WTC11 (cell line): ENCODE results near the gene SLC25A14. TPM values are rescaled to one million over a fixed set of nuclear protein-coding genes. Genes with fewer than 3 reads are reported as not detected.
A peak's percentile ranks its signal among the peaks of the same experiment; 100 is the strongest.

ENCODE experiments used
- ATAC-seq: fragments of 200-7000 bp; cut with Tn5 transposase; 2 replicates; pipeline ENCODE4 v1.10.0; 2021; ENCODE audit warnings: mild to moderate bottlenecking, moderate library complexity
- CTCF ChIA-PET: fragments of 300-600 bp; sonication (Branson Sonifier 250); formaldehyde crosslinking; loops from one replicate; lab custom pipeline; 2021; ENCODE audit warnings: antibody characterized with exemption; lab: Charles Lee
- POLR2A ChIA-PET: fragments of 350-600 bp; sonication (Branson Sonifier 250); formaldehyde crosslinking; loops from one replicate; lab custom pipeline; 2021; ENCODE audit warnings: antibody characterized with exemption; lab: Charles Lee
- DNase-seq: peaks from one replicate; pipeline ENCODE4 v3.0.0; 2021; ENCODE audit warnings: low spot score
- H3K27ac Mint-ChIP-seq: 2 replicates; pipeline ENCODE4 v1.8.0; 2021; ENCODE audit warnings: mixed read lengths
- H3K27me3 Mint-ChIP-seq: 2 replicates; pipeline ENCODE4 v1.8.0; 2021; ENCODE audit warnings: low read depth, mild to moderate bottlenecking, moderate library complexity, mixed read lengths
- H3K36me3 Mint-ChIP-seq: 2 replicates; pipeline ENCODE4 v1.8.0; 2021; ENCODE audit warnings: mixed read lengths
- H3K4me1 Mint-ChIP-seq: 2 replicates; pipeline ENCODE4 v1.8.0; 2022; ENCODE audit warnings: mixed read lengths
- H3K4me3 Mint-ChIP-seq: 2 replicates; pipeline ENCODE4 v1.8.0; 2021; ENCODE audit warnings: mild to moderate bottlenecking, moderate library complexity, mixed read lengths
- H3K9me3 Mint-ChIP-seq: 2 replicates; pipeline ENCODE4 v1.8.0; 2021; ENCODE audit warnings: mixed read lengths
- CBFB ChIP-seq: sonication (generic); formaldehyde crosslinking; IDR thresholded peaks from 2 replicates; pipeline ENCODE4 v1.8.1; 2022; ENCODE audit warnings: mild to moderate bottlenecking, low read depth, missing genetic modification reagents
- CREM ChIP-seq: sonication (generic); formaldehyde crosslinking; IDR thresholded peaks from 2 replicates; pipeline ENCODE4 v1.8.1; 2022; ENCODE audit warnings: mild to moderate bottlenecking, missing genetic modification reagents, moderate library complexity
- E2F4 ChIP-seq: sonication (generic); formaldehyde crosslinking; IDR thresholded peaks from 2 replicates; pipeline ENCODE4 v1.8.1; 2022; ENCODE audit warnings: low read depth, mild to moderate bottlenecking, moderate library complexity, missing genetic modification reagents, borderline replicate concordance
- FOXP1 ChIP-seq: sonication (generic); formaldehyde crosslinking; IDR thresholded peaks from 2 replicates; pipeline ENCODE4 v1.8.0; 2022; ENCODE audit warnings: missing genetic modification reagents, mild to moderate bottlenecking, moderate library complexity, borderline replicate concordance
- HMGXB4 ChIP-seq: sonication (generic); formaldehyde crosslinking; IDR thresholded peaks from 2 replicates; pipeline ENCODE4 v1.8.1; 2023; ENCODE audit warnings: mild to moderate bottlenecking, moderate library complexity, missing genetic modification reagents
- IRF2 ChIP-seq: sonication (generic); formaldehyde crosslinking; IDR thresholded peaks from 2 replicates; pipeline ENCODE4 v1.8.0; 2022; ENCODE audit warnings: low read depth, missing genetic modification reagents, borderline replicate concordance
- NR2C2 ChIP-seq: sonication (generic); formaldehyde crosslinking; IDR thresholded peaks from 2 replicates; pipeline ENCODE4 v1.8.0; 2022; ENCODE audit warnings: mild to moderate bottlenecking, missing genetic modification reagents
- NR3C1 ChIP-seq: sonication (generic); formaldehyde crosslinking; conservative IDR thresholded peaks from 2 replicates; pipeline ENCODE4 v1.8.1; 2023; ENCODE audit warnings: low read depth, mild to moderate bottlenecking, missing genetic modification reagents
- PRRX2 ChIP-seq: fragments of 250-450 bp; sonication (Bioruptor Pico); IDR thresholded peaks from 2 replicates; pipeline ENCODE4 v1.8.0; 2021; ENCODE audit warnings: mild to moderate bottlenecking
- SMAD4 ChIP-seq: sonication (generic); formaldehyde crosslinking; IDR thresholded peaks from 2 replicates; pipeline ENCODE4 v1.8.0; 2022; ENCODE audit warnings: mild to moderate bottlenecking, missing genetic modification reagents
- TCF7 ChIP-seq: sonication (generic); formaldehyde crosslinking; IDR thresholded peaks from 2 replicates; pipeline ENCODE4 v1.8.0; 2022; ENCODE audit warnings: mild to moderate bottlenecking, low read depth, missing genetic modification reagents, moderate library complexity
- ZNF219 ChIP-seq: sonication (generic); formaldehyde crosslinking; IDR thresholded peaks from 2 replicates; pipeline ENCODE4 v1.8.0; 2023; ENCODE audit warnings: missing genetic modification reagents, mild to moderate bottlenecking, borderline replicate concordance
- ZNF232 ChIP-seq: sonication (generic); formaldehyde crosslinking; IDR thresholded peaks from 2 replicates; pipeline ENCODE4 v1.8.0; 2022; ENCODE audit warnings: mild to moderate bottlenecking, missing genetic modification reagents
- ZNF416 ChIP-seq: fragments of 250-450 bp; sonication (Bioruptor Pico); IDR thresholded peaks from 2 replicates; pipeline ENCODE4 v1.9.0; 2021; ENCODE audit warnings: mild to moderate bottlenecking, inconsistent platforms
- ZNF512 ChIP-seq: sonication (generic); formaldehyde crosslinking; IDR thresholded peaks from 2 replicates; pipeline ENCODE4 v1.8.1; 2022; ENCODE audit warnings: missing genetic modification reagents, borderline replicate concordance
- total RNA-seq: library from RNA; stranded (reverse); gene quantifications from 3 replicates; pipeline ENCODE4 v1.2.3, GENCODE V29; 2021
- TF ChIP-seq, protein P1 (sequence below): fragments of 200-600 bp; IDR thresholded peaks from 2 replicates; pipeline ENCODE4 v1.8.0; 2022; ENCODE audit warnings: antibody characterized with exemption
- TF ChIP-seq, protein P2 (sequence below): sonication (generic); formaldehyde crosslinking; IDR thresholded peaks from 2 replicates; pipeline ENCODE4 v1.8.1; 2022; ENCODE audit warnings: mild to moderate bottlenecking, missing genetic modification reagents, moderate library complexity, borderline replicate concordance

SLC25A14 gene
- total RNA-seq, 1 experiment from 2014 or later: 21.2 TPM

GRCh38 chrX:130393451-130394074 is 53.8 kb downstream of the SLC25A14 start:
- no peaks in the 10 kb centered on the region for H3K4me1 Mint-ChIP-seq
- no peak for TF ChIP-seq SMAD4
- TF ChIP-seq, protein P1, sequence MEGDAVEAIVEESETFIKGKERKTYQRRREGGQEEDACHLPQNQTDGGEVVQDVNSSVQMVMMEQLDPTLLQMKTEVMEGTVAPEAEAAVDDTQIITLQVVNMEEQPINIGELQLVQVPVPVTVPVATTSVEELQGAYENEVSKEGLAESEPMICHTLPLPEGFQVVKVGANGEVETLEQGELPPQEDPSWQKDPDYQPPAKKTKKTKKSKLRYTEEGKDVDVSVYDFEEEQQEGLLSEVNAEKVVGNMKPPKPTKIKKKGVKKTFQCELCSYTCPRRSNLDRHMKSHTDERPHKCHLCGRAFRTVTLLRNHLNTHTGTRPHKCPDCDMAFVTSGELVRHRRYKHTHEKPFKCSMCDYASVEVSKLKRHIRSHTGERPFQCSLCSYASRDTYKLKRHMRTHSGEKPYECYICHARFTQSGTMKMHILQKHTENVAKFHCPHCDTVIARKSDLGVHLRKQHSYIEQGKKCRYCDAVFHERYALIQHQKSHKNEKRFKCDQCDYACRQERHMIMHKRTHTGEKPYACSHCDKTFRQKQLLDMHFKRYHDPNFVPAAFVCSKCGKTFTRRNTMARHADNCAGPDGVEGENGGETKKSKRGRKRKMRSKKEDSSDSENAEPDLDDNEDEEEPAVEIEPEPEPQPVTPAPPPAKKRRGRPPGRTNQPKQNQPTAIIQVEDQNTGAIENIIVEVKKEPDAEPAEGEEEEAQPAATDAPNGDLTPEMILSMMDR: peak; percentile 36
- TF ChIP-seq FOXP1 (CRISPR knock-in tag): no peak
- CTCF ChIA-PET: interaction anchor here (0.5 to 1.1 kb wide), 7 partner anchors 8 to 655 kb away, joined by 3 to 7 read pairs (median 3); partner anchors contain the start of gene RBMX2
- peak; percentile 80 for ATAC-seq
- no peak overlapping the region for H3K27ac Mint-ChIP-seq
- H3K9me3 Mint-ChIP-seq: no peaks in the 10 kb centered on the region
- no peaks in the 10 kb centered on the region for H3K36me3 Mint-ChIP-seq
- POLR2A ChIA-PET: no interaction called here
- DNase-seq: peak; percentile 50
- H3K27me3 Mint-ChIP-seq: peaks cover 15% of the 10 kb centered on the region
- no peak overlapping the region for H3K4me3 Mint-ChIP-seq

GRCh38 chrX:130395341-130395740 is 55.6 kb downstream of the SLC25A14 start:
- Mint-ChIP-seq H3K27ac (no peak overlapping the region), H3K36me3 (no peaks in the 10 kb centered on the region), H3K4me3 (no peak overlapping the region), H3K9me3 (no peaks in the 10 kb centered on the region), H3K27me3 (peaks cover 30% of the 10 kb centered on the region), H3K4me1 (no peaks in the 10 kb centered on the region)
- no peak for DNase-seq
- ChIA-PET CTCF (no interaction called here), POLR2A (no interaction called here)
- no peak for ATAC-seq
- no peak for TF ChIP-seq ZNF219
- TF ChIP-seq ZNF512 (CRISPR knock-in tag): no peak
- TF ChIP-seq NR2C2 (CRISPR knock-in tag): no peak
- TF ChIP-seq NR3C1 (CRISPR knock-in tag): no peak
- no peak for TF ChIP-seq PRRX2 (CRISPR knock-in tag)
- TF ChIP-seq IRF2 (CRISPR knock-in tag): no peak
- no peak for TF ChIP-seq CREM (CRISPR knock-in tag)
- TF ChIP-seq ZNF232 (CRISPR knock-in tag): no peak
- TF ChIP-seq HMGXB4 (CRISPR knock-in tag): no peak
- TF ChIP-seq E2F4 (CRISPR knock-in tag): no peak
- TF ChIP-seq, protein P2, sequence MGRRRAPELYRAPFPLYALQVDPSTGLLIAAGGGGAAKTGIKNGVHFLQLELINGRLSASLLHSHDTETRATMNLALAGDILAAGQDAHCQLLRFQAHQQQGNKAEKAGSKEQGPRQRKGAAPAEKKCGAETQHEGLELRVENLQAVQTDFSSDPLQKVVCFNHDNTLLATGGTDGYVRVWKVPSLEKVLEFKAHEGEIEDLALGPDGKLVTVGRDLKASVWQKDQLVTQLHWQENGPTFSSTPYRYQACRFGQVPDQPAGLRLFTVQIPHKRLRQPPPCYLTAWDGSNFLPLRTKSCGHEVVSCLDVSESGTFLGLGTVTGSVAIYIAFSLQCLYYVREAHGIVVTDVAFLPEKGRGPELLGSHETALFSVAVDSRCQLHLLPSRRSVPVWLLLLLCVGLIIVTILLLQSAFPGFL (CRISPR knock-in tag): no peak
- TF ChIP-seq CBFB: no peak
- TF ChIP-seq ZNF416 (CRISPR knock-in tag): no peak
- no peak for TF ChIP-seq TCF7 (CRISPR knock-in tag)
